Calu3 (cell line): Measurements from ENCODE around the gene FAM117B. TPM values are rescaled to one million over a fixed set of nuclear protein-coding genes. Genes with fewer than 3 reads are reported as not detected.

Source experiments
- BruUV-seq: library from RNA; stranded (reverse); fragments of 400-500 nt; replicated peaks from 2 replicates; lab custom pipeline; 2021; lab: Mats Ljungman, UMichigan
- CTCF ChIA-PET: fragments of 300-600 bp; sonication (Branson Sonifier 250); formaldehyde crosslinking; loops from one replicate; lab custom pipeline; 2022; ENCODE audit warnings: antibody characterized with exemption; lab: Charles Lee
- DNase-seq: peaks from one replicate; pipeline ENCODE4 v3.0.0; 2022
- H3K27ac Mint-ChIP-seq: one replicate; pipeline ENCODE4 v1.8.0; 2022; ENCODE audit warnings: mixed read lengths; ENCODE audit not compliant: unreplicated experiment
- H3K27me3 Mint-ChIP-seq: one replicate; pipeline ENCODE4 v1.8.0; 2022; ENCODE audit warnings: mixed read lengths; ENCODE audit not compliant: unreplicated experiment
- H3K36me3 Mint-ChIP-seq: one replicate; pipeline ENCODE4 v1.8.0; 2022; ENCODE audit warnings: mild to moderate bottlenecking, moderate library complexity, mixed read lengths; ENCODE audit not compliant: insufficient read depth, unreplicated experiment
- H3K4me1 Mint-ChIP-seq: one replicate; pipeline ENCODE4 v1.8.0; 2022; ENCODE audit warnings: mild to moderate bottlenecking, low read depth, mixed read lengths; ENCODE audit not compliant: unreplicated experiment
- H3K4me3 Mint-ChIP-seq: one replicate; pipeline ENCODE4 v1.8.0; 2022; ENCODE audit warnings: mild to moderate bottlenecking, low read depth, moderate library complexity, mixed read lengths; ENCODE audit not compliant: unreplicated experiment
- H3K9me3 Mint-ChIP-seq: one replicate; pipeline ENCODE4 v1.8.0; 2022; ENCODE audit warnings: low read depth, mixed read lengths; ENCODE audit not compliant: unreplicated experiment
- intact Hi-C: fragments of 100-400 bp; cut with micrococcal nuclease; formaldehyde crosslinking; loops from one replicate; pipeline ENCODE4 v1.10.0; 2022; ENCODE audit not compliant: unreplicated experiment
- total RNA-seq: library from RNA; stranded (reverse); gene quantifications from 2 replicates; pipeline ENCODE4 v1.2.3, GENCODE V29; 2022
- TF ChIP-seq, protein P1 (sequence below): fragments of 200-600 bp; IDR thresholded peaks from one replicate; pipeline ENCODE4 v1.8.0; 2022; ENCODE audit warnings: antibody characterized with exemption; ENCODE audit not compliant: unreplicated experiment

Gene FAM117B
- total RNA-seq, 1 experiment from 2014 or later = 7.5 TPM

DNA sequence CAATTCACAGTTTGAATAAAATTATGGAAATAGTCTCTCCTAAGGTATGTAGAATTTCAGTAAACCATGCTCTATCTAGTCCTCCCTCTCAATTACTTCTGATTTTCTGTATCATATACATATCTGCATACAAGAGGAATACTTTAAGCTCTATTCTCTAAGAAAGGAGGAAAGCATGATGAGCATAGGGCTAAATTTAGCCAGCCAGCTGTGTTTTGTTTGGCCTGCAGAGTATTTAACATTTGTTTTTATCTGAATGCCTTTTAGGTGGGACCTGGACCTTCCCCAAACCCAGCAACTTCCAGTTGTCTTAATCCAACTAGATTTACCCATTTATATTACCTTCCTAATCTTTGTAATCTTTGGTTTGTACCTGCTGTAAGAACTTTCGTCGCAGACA, 42.2 kb upstream of the FAM117B start:
- Mint-ChIP-seq H3K36me3 (no peaks in the 10 kb centered on the region), H3K4me3 (no peak overlapping the region), H3K9me3 (no peaks in the 10 kb centered on the region), H3K27me3 (no peaks in the 10 kb centered on the region), H3K4me1 (peaks cover 10% of the 10 kb centered on the region), H3K27ac (no peak overlapping the region)
- no TSS peak for BruUV-seq
- intact Hi-C loops = no loop called here
- CTCF ChIA-PET = interaction anchor here (0.6 kb wide), 1 partner anchor 14 kb away, joined by 6 read pairs; no protein-coding TSS in a partner anchor
- DNase-seq = no peak
- TF ChIP-seq, protein P1, sequence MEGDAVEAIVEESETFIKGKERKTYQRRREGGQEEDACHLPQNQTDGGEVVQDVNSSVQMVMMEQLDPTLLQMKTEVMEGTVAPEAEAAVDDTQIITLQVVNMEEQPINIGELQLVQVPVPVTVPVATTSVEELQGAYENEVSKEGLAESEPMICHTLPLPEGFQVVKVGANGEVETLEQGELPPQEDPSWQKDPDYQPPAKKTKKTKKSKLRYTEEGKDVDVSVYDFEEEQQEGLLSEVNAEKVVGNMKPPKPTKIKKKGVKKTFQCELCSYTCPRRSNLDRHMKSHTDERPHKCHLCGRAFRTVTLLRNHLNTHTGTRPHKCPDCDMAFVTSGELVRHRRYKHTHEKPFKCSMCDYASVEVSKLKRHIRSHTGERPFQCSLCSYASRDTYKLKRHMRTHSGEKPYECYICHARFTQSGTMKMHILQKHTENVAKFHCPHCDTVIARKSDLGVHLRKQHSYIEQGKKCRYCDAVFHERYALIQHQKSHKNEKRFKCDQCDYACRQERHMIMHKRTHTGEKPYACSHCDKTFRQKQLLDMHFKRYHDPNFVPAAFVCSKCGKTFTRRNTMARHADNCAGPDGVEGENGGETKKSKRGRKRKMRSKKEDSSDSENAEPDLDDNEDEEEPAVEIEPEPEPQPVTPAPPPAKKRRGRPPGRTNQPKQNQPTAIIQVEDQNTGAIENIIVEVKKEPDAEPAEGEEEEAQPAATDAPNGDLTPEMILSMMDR = no peak

DNA sequence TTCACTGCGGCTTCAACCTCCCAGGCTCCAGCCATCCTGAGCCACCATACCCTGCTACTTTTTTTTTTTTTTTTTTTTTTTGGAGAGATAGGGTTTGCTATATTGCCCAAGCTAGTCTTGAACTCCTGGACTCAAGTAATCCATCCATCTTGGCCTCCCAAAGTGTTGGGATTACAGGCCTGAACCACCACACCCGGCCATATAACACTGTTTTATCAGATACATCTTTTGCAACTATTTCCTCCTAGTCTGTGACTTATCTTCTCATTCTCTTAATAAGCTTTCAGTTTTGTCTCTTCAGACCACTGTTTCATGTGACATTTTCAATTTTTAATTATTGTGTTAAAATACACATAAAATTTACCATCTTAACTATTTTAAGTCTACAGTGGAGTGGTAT, 35.7 kb upstream of the FAM117B start:
- CTCF ChIA-PET = interaction anchor here (0.7 to 0.9 kb wide), 2 partner anchors 10 to 135 kb away, joined by 3 read pairs; no protein-coding TSS in a partner anchor
- H3K4me3 Mint-ChIP-seq = no peak overlapping the region
- intact Hi-C loops = no loop called here
- no TSS peak for BruUV-seq
- no peak for DNase-seq
- no peaks in the 10 kb centered on the region for H3K36me3 Mint-ChIP-seq
- TF ChIP-seq, protein P1 = no peak
- H3K9me3 Mint-ChIP-seq = no peaks in the 10 kb centered on the region
- H3K4me1 Mint-ChIP-seq = no peaks in the 10 kb centered on the region
- H3K27me3 Mint-ChIP-seq = no peaks in the 10 kb centered on the region
- H3K27ac Mint-ChIP-seq = no peak overlapping the region

DNA sequence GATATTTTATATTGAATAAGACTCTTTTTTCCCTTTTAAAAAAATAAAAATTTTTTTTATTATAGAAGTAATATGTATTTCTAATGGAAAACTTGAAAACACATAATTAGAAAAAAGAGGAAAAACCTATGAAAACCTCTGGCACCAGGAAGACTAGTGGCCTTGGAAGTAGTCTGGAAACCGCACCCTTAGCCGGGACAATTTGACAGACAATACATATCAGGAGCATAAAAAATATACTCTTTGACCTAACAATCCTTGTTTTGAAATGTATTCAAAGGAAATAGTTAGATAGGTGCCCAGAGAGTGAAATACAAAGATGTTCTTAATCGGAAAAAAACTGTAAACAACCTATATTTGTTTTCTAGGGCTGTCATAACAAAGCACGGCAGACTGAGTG, 34.9 kb upstream of the FAM117B start:
- Mint-ChIP-seq H3K27ac (no peak overlapping the region), H3K36me3 (no peaks in the 10 kb centered on the region), H3K9me3 (no peaks in the 10 kb centered on the region), H3K27me3 (no peaks in the 10 kb centered on the region), H3K4me3 (no peak overlapping the region), H3K4me1 (no peaks in the 10 kb centered on the region)
- TF ChIP-seq, protein P1 = no peak
- intact Hi-C loops = no loop called here
- no TSS peak for BruUV-seq
- CTCF ChIA-PET = no interaction called here
- no peak for DNase-seq

DNA sequence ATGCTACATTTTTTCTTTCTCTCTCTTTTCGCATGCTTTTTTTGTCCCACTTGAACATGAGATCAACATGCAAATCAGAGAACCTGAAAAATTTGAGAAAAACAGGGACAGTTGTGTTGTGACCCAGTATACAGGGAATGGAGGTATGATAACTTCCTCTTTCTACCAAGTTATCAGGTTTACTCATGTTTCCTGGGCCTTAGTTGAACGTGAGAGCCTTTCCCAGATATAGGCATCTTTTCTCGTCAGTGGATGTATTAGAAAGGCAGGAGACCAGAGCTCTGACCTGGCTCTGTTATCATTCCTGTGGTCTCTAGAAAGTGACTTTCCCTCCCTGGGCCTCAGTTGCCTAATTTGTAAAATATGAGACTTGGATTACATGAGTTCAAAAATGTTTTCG, 30.1 kb upstream of the FAM117B start:
- no peak for DNase-seq
- BruUV-seq = no TSS peak
- Mint-ChIP-seq H3K27ac (no peak overlapping the region), H3K4me3 (no peak overlapping the region), H3K4me1 (no peaks in the 10 kb centered on the region), H3K9me3 (no peaks in the 10 kb centered on the region), H3K27me3 (no peaks in the 10 kb centered on the region), H3K36me3 (no peaks in the 10 kb centered on the region)
- intact Hi-C loops = no loop called here
- CTCF ChIA-PET = no interaction called here
- TF ChIP-seq, protein P1 = no peak
